WERI-Rb-1 (cell line): ENCODE data around the gene SCP2D1.

Experiments
- DNase-seq: peaks from one replicate; pipeline ENCODE4 v3.0.0-alpha.2; 2020
- H3K27ac ChIP-seq: fragments of 250-450 bp; sonication (Bioruptor Pico); 2 replicates; pipeline ENCODE4 v1.5.1; 2020; ENCODE audit warnings: mild to moderate bottlenecking, moderate library complexity
- H3K27me3 ChIP-seq: fragments of 250-450 bp; sonication (Bioruptor Pico); 2 replicates; pipeline ENCODE4 v1.5.1; 2021; ENCODE audit warnings: mild to moderate bottlenecking, low read depth, moderate library complexity; ENCODE audit not compliant: insufficient read depth, severe bottlenecking
- H3K36me3 ChIP-seq: fragments of 250-450 bp; sonication (Bioruptor Pico); 2 replicates; pipeline ENCODE4 v1.5.1; 2020; ENCODE audit warnings: mild to moderate bottlenecking, moderate library complexity
- H3K4me3 ChIP-seq: 2 replicates; pipeline ENCODE4 v1.5.1; 2011; ENCODE audit warnings: low read depth, mild to moderate bottlenecking, control low read depth, low read length
- H3K9me3 ChIP-seq: fragments of 250-450 bp; sonication (Bioruptor Pico); 2 replicates; pipeline ENCODE4 v1.5.1; 2021; ENCODE audit warnings: mild to moderate bottlenecking, moderate library complexity; ENCODE audit not compliant: severe bottlenecking
- CTCF ChIP-seq: IDR thresholded peaks from 2 replicates; pipeline ENCODE4 v1.5.1; 2011; ENCODE audit warnings: low read depth, mild to moderate bottlenecking, control low read depth, inconsistent platforms, low read length

Gene SCP2D1

GRCh38 chr20:18815194-18815942 is 1.8 kb downstream of the SCP2D1 start:
- no peak overlapping the region for H3K4me3 ChIP-seq
- H3K27me3 ChIP-seq, result peaks cover 4% of the 10 kb centered on the region
- no peak overlapping the region for H3K27ac ChIP-seq
- DNase-seq, result no peak
- TF ChIP-seq CTCF, result no peak
- H3K9me3 ChIP-seq, result no peaks in the 10 kb centered on the region
- H3K36me3 ChIP-seq, result no peaks in the 10 kb centered on the region

- Histone ChIP-seq H3K27me3 (peaks cover 10% of the 10 kb centered on the region), H3K36me3 (no peaks in the 10 kb centered on the region), H3K4me3 (no peak overlapping the region), H3K27ac (no peak overlapping the region), H3K9me3 (no peaks in the 10 kb centered on the region)
- no peak for TF ChIP-seq CTCF
- no peak for DNase-seq
These were observed 9.2 kb downstream of the SCP2D1 start for GRCh38 chr20:18822832-18823231.

DNA sequence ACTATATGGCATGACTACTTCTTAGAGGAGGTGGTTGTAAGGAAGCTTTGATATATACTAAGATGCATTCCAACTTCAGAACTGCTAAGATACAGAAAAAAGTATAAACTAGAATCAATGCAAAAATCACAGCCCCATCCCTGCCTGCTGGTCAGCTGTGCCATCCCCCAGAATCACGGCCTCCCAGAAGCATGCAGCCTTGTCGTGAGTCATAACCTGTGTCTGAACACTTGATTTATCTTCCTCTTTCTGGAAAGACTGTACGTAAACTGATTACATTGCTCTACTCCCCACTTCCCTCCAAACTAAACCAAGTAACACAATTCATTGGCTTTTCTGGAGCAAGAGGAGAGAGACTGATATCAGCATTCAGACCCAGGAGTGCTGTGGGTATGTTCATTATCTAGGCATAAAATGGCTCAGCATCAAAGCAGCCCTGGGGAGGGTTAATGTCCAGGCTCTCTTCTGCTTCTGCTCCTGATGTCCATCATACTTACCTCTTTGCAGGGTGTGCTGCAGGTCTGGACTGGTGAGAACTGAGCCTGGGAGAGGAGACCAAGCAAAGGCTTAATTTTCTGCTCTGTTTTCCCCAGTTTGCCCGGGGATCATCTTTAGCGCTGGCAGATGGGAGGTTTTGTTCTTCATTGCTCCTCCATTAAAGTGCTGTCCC is 18.4 kb downstream of the SCP2D1 start:
- Histone ChIP-seq H3K27me3 (peaks cover 32% of the 10 kb centered on the region), H3K4me3 (no peak overlapping the region), H3K9me3 (no peaks in the 10 kb centered on the region), H3K27ac (no peak overlapping the region), H3K36me3 (no peaks in the 10 kb centered on the region)
- no peak for TF ChIP-seq CTCF
- peak; percentile 19 for DNase-seq

GRCh38 chr20:18832546-18833200 is 19.1 kb downstream of the SCP2D1 start:
- peaks cover 28% of the 10 kb centered on the region for H3K27me3 ChIP-seq
- no peak overlapping the region for H3K4me3 ChIP-seq
- peak; percentile 22 for DNase-seq
- no peak for TF ChIP-seq CTCF
- no peaks in the 10 kb centered on the region for H3K36me3 ChIP-seq
- no peak overlapping the region for H3K27ac ChIP-seq
- H3K9me3 ChIP-seq, result no peaks in the 10 kb centered on the region

GRCh38 chr20:18835466-18836256 is 22.1 kb downstream of the SCP2D1 start:
- H3K27me3 ChIP-seq, result peaks cover 27% of the 10 kb centered on the region

More at GRCh38 chr20:18835466-18836256, 22.1 kb downstream of the SCP2D1 start:
- no peak for TF ChIP-seq CTCF
- H3K36me3 ChIP-seq, result no peaks in the 10 kb centered on the region
- H3K9me3 ChIP-seq, result no peaks in the 10 kb centered on the region
- H3K27ac ChIP-seq, result no peak overlapping the region
- no peak overlapping the region for H3K4me3 ChIP-seq
- no peak for DNase-seq
